Neural cell (in vitro differentiated cells): ENCODE results near the gene RAB27A. TPM values are rescaled to one million over a fixed set of nuclear protein-coding genes. Genes with fewer than 3 reads are reported as not detected.
"Not testable (repeated sequence)": the region's sequence is repeated elsewhere in the genome, so short reads cannot be mapped to it uniquely, and the experiment has no call there.

Experiments
- H2AFZ ChIP-seq: fragments of 200-600, 300-800 bp; sonication (generic), shearing (Covaris generic); 2 replicates; pipeline ENCODE4 v1.6.0; 2014; ENCODE audit warnings: low read depth, mild to moderate bottlenecking, antibody characterized with exemption, low read length, moderate library complexity
- H3F3A ChIP-seq: fragments of 200-600 bp; shearing (Covaris generic); 2 replicates; pipeline ENCODE4 v1.6.1; 2016; ENCODE audit warnings: mild to moderate bottlenecking, moderate library complexity, mixed read lengths, antibody characterized with exemption, low read length; ENCODE audit not compliant: insufficient read depth, poor library complexity, severe bottlenecking
- H3K27ac ChIP-seq: fragments of 200-600, 300-800 bp; sonication (generic), shearing (Covaris generic); 2 replicates; pipeline ENCODE4 v1.5.1; 2014; ENCODE audit warnings: mild to moderate bottlenecking, low read length, moderate library complexity
- H3K27me3 ChIP-seq: fragments of 300-800, 200-600 bp; sonication (generic), shearing (Covaris generic); 2 replicates; pipeline ENCODE4 v1.6.0; 2014; ENCODE audit warnings: mild to moderate bottlenecking, low read depth, low read length, moderate library complexity; ENCODE audit not compliant: insufficient read depth
- H3K36me3 ChIP-seq: fragments of 300-800, 200-600 bp; sonication (generic), shearing (Covaris generic); 2 replicates; pipeline ENCODE4 v1.5.1; 2014; ENCODE audit warnings: mild to moderate bottlenecking, antibody characterized with exemption, low read length, moderate library complexity; ENCODE audit not compliant: insufficient read depth
- H3K4me2 ChIP-seq: fragments of 300-800, 200-600 bp; sonication (generic), shearing (Covaris generic); 2 replicates; pipeline ENCODE4 v1.6.0; 2014; ENCODE audit warnings: mild to moderate bottlenecking, low read length
- H3K4me3 ChIP-seq: fragments of 300-800, 200-600 bp; sonication (generic), shearing (Covaris generic); 2 replicates; pipeline ENCODE4 v1.5.1; 2014; ENCODE audit warnings: mild to moderate bottlenecking, low read length, moderate library complexity
- H3K79me2 ChIP-seq: fragments of 200-600 bp; shearing (Covaris generic); replicated peaks from 2 replicates; pipeline ENCODE4 v1.6.0; 2014; ENCODE audit warnings: mild to moderate bottlenecking, low read length, moderate library complexity; ENCODE audit not compliant: insufficient read depth
- H3K9ac ChIP-seq: fragments of 300-800, 200-600 bp; sonication (generic), shearing (Covaris generic); 2 replicates; pipeline ENCODE4 v1.6.1; 2016; ENCODE audit warnings: mild to moderate bottlenecking, low read length, mixed read lengths
- H3K9me2 ChIP-seq: fragments of 200-600 bp; shearing (Covaris generic); 2 replicates; pipeline ENCODE4 v1.6.1; 2016; ENCODE audit warnings: mild to moderate bottlenecking, low read length, mixed read lengths; ENCODE audit not compliant: insufficient read depth
- H3K9me3 ChIP-seq: fragments of 200-600, 300-800 bp; sonication (generic), shearing (Covaris generic); 2 replicates; pipeline ENCODE4 v1.6.1; 2016; ENCODE audit warnings: mild to moderate bottlenecking, mixed run types, low read length, moderate library complexity, mixed read lengths
- H4K20me1 ChIP-seq: fragments of 200-600 bp; shearing (Covaris generic); 2 replicates; pipeline ENCODE4 v1.6.1; 2016; ENCODE audit warnings: mild to moderate bottlenecking, mixed run types; ENCODE audit not compliant: insufficient read depth
- EP300 ChIP-seq: fragments of 450-650 bp; conservative IDR thresholded peaks from 2 replicates; pipeline ENCODE4 v1.6.1; 2014; ENCODE audit warnings: antibody characterized with exemption, mild to moderate bottlenecking, moderate library complexity; ENCODE audit not compliant: poor library complexity, severe bottlenecking
- EZH2 ChIP-seq: fragments of 200-600, 300-800 bp; shearing (Covaris generic), sonication (generic); IDR thresholded peaks from 2 replicates; pipeline ENCODE4 v1.6.1; 2014; ENCODE audit warnings: antibody characterized with exemption, low read length, borderline replicate concordance, mild to moderate bottlenecking; ENCODE audit not compliant: insufficient read depth, poor library complexity, severe bottlenecking
- MXI1 ChIP-seq: fragments of 450-650 bp; conservative IDR thresholded peaks from 2 replicates; pipeline ENCODE4 v1.6.1; 2014; ENCODE audit warnings: antibody characterized with exemption, mild to moderate bottlenecking; ENCODE audit not compliant: poor library complexity, severe bottlenecking
- POLR2AphosphoS5 ChIP-seq: IDR thresholded peaks from 2 replicates; pipeline ENCODE4 v1.6.1; 2012
- RAD21 ChIP-seq: fragments of 450-650 bp; conservative IDR thresholded peaks from 2 replicates; pipeline ENCODE4 v1.6.1; 2014; ENCODE audit warnings: antibody characterized with exemption, mild to moderate bottlenecking, moderate library complexity
- SMC3 ChIP-seq: fragments of 450-650 bp; conservative IDR thresholded peaks from 2 replicates; pipeline ENCODE4 v1.6.1; 2014; ENCODE audit warnings: antibody characterized with exemption, mild to moderate bottlenecking, moderate library complexity; ENCODE audit not compliant: poor library complexity
- TAF1 ChIP-seq: IDR thresholded peaks from 2 replicates; pipeline ENCODE4 v1.6.1; 2012; ENCODE audit warnings: low read depth
- polyA plus RNA-seq: library from polyadenylated mRNA; depleted of rRNA; stranded (reverse); fragments of >200 nt; gene quantifications from 2 replicates; pipeline ENCODE4 v1.2.3, GENCODE V29; 2014
- TF ChIP-seq, protein P1 (sequence below): IDR thresholded peaks from 2 replicates; pipeline ENCODE4 v1.6.1; 2012; ENCODE audit warnings: borderline replicate concordance
- TF ChIP-seq, protein P2 (sequence below): fragments of 450-650 bp; IDR thresholded peaks from 2 replicates; pipeline ENCODE4 v1.5.1; 2014; ENCODE audit warnings: antibody characterized with exemption, mild to moderate bottlenecking, moderate library complexity; ENCODE audit not compliant: poor library complexity, severe bottlenecking

RAB27A gene
- polyA plus RNA-seq, 1 donor from 2014 or later = 3.7 TPM

DNA sequence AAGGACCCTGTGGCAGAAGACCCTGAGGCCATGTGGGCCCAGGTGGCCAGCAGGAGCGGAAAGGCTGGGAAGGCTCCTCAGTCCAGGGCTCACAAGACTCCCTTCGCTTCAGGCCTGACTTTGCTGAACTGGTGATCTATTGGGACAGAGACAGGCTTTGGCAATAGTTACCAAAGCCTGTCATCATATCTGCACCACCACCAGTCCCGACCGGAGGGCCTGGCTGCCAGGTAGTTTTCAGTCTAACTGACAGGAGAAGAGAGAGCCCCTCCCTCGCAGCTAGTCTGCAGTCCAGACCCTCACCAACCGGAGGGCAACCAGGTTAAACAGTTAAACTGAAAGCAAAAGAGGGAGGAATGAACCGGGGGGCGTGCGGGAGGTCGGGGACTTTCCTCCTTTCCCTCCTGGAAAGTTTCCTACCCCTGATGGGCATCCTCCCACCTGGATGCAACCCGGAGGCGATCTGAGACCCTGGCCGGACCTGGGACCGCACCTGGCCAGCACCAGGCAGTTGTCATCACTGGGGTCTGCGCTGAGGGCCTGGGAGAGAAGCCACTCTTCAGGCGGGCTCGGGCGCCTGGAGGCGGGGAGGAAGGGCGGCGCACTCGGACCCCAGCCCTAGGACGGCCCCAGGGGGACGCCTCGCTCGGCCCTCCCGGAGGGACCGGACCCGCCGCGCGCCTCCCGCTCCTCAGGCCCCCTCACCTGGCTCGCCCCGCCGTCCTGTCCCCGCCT is 435 bp downstream of the RAB27A start:
- Histone ChIP-seq H3K27ac (no peak overlapping the region), H3K9ac (peak overlapping the region; percentile 57), H3F3A (no peaks in the 10 kb centered on the region), H3K4me3 (peak overlapping the region; percentile 86), H2AFZ (peak overlapping the region; percentile 40), H3K27me3 (peaks cover 12% of the 10 kb centered on the region), H3K4me2 (no peak overlapping the region), H3K36me3 (no peaks in the 10 kb centered on the region), H4K20me1 (no peaks in the 10 kb centered on the region), H3K9me2 (no peaks in the 10 kb centered on the region), H3K79me2 (no peaks in the 10 kb centered on the region), H3K9me3 (no peaks in the 10 kb centered on the region)
- no peak for TF ChIP-seq TAF1
- TF ChIP-seq, protein P1, sequence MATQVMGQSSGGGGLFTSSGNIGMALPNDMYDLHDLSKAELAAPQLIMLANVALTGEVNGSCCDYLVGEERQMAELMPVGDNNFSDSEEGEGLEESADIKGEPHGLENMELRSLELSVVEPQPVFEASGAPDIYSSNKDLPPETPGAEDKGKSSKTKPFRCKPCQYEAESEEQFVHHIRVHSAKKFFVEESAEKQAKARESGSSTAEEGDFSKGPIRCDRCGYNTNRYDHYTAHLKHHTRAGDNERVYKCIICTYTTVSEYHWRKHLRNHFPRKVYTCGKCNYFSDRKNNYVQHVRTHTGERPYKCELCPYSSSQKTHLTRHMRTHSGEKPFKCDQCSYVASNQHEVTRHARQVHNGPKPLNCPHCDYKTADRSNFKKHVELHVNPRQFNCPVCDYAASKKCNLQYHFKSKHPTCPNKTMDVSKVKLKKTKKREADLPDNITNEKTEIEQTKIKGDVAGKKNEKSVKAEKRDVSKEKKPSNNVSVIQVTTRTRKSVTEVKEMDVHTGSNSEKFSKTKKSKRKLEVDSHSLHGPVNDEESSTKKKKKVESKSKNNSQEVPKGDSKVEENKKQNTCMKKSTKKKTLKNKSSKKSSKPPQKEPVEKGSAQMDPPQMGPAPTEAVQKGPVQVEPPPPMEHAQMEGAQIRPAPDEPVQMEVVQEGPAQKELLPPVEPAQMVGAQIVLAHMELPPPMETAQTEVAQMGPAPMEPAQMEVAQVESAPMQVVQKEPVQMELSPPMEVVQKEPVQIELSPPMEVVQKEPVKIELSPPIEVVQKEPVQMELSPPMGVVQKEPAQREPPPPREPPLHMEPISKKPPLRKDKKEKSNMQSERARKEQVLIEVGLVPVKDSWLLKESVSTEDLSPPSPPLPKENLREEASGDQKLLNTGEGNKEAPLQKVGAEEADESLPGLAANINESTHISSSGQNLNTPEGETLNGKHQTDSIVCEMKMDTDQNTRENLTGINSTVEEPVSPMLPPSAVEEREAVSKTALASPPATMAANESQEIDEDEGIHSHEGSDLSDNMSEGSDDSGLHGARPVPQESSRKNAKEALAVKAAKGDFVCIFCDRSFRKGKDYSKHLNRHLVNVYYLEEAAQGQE = no peak

DNA sequence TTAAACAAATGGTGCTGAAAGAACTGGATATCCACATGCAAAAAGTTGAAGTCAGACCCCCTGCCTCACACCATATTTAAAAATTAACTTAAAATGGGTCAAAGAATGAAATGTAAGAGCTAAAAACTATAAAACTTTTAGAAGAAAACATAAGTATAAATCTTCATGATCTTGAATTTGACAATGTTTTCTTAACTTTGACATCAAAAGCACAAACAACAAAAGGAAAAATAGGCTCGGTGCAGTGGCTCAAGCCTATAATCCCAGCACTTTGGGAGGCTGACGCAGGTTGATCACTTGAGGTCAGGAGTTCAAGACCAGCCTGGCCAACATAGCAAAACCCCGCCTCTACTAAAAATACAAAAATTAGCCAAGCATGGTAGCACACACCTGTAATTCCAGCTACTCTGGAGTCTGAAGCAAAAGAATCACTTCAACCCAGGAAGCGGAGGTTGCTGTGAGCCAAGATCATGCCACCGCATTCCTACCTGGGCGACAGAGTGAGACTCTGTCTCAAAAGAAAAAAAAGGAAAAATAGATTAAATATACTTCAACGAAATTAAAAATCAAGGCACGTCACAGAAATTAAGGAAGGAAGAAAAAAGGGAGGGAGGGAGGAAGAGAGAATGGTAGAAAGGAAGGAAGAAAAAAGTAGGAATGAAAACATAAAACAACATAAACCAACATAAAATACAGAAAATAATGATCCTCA is 1.5 kb downstream of the RAB27A start:
- no peaks in the 10 kb centered on the region for H3F3A ChIP-seq
- H3K4me2 ChIP-seq = no peak overlapping the region
- H3K9me2 ChIP-seq = no peaks in the 10 kb centered on the region
- no peak overlapping the region for H3K9ac ChIP-seq
- H3K36me3 ChIP-seq = no peaks in the 10 kb centered on the region
- no peaks in the 10 kb centered on the region for H3K79me2 ChIP-seq
- no peaks in the 10 kb centered on the region for H3K9me3 ChIP-seq
- H2AFZ ChIP-seq = no peak overlapping the region
- H3K27ac ChIP-seq = no peak overlapping the region
- H3K4me3 ChIP-seq = no peak overlapping the region
- H4K20me1 ChIP-seq = no peaks in the 10 kb centered on the region
- TF ChIP-seq EZH2 = no peak
- TF ChIP-seq EP300 = no peak
- TF ChIP-seq, protein P2, sequence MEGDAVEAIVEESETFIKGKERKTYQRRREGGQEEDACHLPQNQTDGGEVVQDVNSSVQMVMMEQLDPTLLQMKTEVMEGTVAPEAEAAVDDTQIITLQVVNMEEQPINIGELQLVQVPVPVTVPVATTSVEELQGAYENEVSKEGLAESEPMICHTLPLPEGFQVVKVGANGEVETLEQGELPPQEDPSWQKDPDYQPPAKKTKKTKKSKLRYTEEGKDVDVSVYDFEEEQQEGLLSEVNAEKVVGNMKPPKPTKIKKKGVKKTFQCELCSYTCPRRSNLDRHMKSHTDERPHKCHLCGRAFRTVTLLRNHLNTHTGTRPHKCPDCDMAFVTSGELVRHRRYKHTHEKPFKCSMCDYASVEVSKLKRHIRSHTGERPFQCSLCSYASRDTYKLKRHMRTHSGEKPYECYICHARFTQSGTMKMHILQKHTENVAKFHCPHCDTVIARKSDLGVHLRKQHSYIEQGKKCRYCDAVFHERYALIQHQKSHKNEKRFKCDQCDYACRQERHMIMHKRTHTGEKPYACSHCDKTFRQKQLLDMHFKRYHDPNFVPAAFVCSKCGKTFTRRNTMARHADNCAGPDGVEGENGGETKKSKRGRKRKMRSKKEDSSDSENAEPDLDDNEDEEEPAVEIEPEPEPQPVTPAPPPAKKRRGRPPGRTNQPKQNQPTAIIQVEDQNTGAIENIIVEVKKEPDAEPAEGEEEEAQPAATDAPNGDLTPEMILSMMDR = no peak
- TF ChIP-seq POLR2AphosphoS5 = no peak
- no peak for TF ChIP-seq MXI1
- TF ChIP-seq RAD21 = no peak
- TF ChIP-seq TAF1 = no peak
- no peak for TF ChIP-seq SMC3
- TF ChIP-seq, protein P1 = no peak
- peaks cover 12% of the 10 kb centered on the region for H3K27me3 ChIP-seq

DNA sequence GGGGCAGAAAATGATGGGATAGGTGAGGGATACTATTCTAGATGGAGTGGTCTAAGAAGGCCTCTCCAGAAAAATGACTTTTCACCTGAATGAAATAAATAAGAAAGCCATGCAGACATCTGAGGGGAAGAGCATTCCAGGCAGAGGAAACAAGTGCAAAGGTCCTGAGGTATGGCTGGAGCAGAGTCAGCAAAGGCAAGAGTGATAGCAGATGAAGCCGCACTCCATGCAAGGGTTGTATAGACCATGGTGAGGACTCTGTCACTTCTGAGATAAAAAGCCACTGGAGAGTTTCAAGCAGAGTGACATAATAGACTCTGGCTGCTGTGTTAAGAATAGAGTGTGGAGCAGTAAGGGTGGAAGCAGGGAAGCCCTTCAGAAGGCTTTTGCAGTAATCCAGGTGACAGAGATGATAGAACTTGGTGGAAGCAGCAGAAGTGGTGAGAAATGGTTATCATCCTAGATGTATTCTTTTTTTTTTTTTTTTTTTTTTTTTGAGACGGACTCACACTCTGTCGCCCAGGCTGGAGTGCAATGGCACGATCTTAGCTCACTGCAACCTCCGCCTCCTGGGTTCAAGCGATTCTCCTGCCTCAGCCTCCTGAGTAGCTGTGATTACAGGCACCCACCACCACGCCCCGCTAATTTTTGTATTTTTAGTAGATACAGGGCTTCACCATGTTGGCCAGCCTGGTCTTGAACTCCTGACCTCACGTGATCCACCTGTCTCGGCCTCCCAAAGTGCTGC is 3.0 kb downstream of the RAB27A start:
- not testable (repeated sequence) for H3K4me2 ChIP-seq, H3F3A ChIP-seq, H2AFZ ChIP-seq, H3K9ac ChIP-seq, H3K9me2 ChIP-seq, H3K36me3 ChIP-seq, H3K9me3 ChIP-seq, H3K27ac ChIP-seq, H4K20me1 ChIP-seq, H3K4me3 ChIP-seq, H3K79me2 ChIP-seq
- H3K27me3 ChIP-seq = peaks cover 12% of the 10 kb centered on the region
